H1 (cell line): Measurements from ENCODE around the gene WDR59.

Experiments
- EZH2 ChIP-seq: fragments of 200-600 bp; sonication (generic); IDR thresholded peaks from 2 replicates; pipeline ENCODE4 v1.7.1; 2012; ENCODE audit warnings: low read depth, mild to moderate bottlenecking, moderate library complexity, low read length, inconsistent platforms; ENCODE audit not compliant: severe bottlenecking
- NANOG ChIP-seq: IDR thresholded peaks from 2 replicates; pipeline ENCODE4 v1.6.1; 2011; ENCODE audit warnings: low read length, low read depth, mild to moderate bottlenecking, inconsistent platforms; ENCODE audit not compliant: insufficient read depth, poor library complexity, severe bottlenecking
- POLR2A ChIP-seq, 2 experiments: IDR thresholded peaks; 1 replicate in 1 of 2; 2 replicates in 1 of 2; pipeline ENCODE4 v1.6.1; 2011; ENCODE audit warnings: low read depth in 2 of 2, low read length in 2 of 2, mild to moderate bottlenecking in 2 of 2; ENCODE audit errors: control extremely low read depth in 1 of 2
- RFX5 ChIP-seq: IDR thresholded peaks from 2 replicates; pipeline ENCODE4 v1.6.1; 2011; ENCODE audit warnings: low read depth, low read length, improper control_type of control experiment, borderline replicate concordance
- ZNF274 ChIP-seq: IDR thresholded peaks from 2 replicates; pipeline ENCODE4 v1.7.0; 2012; ENCODE audit warnings: low read length, borderline replicate concordance; ENCODE audit errors: extremely low read depth
- TF ChIP-seq, protein P1 (sequence below), 3 experiments: IDR thresholded peaks; 1 replicate in 2 of 3; 2 replicates in 1 of 3; pipeline versions ENCODE4 v1.5.1 to v1.6.1; 2011; ENCODE audit warnings: low read length in 3 of 3, mild to moderate bottlenecking in 3 of 3, inconsistent platforms in 2 of 3, low read depth in 1 of 3, moderate library complexity in 1 of 3; ENCODE audit not compliant: insufficient read depth in 1 of 3; ENCODE audit errors: control extremely low read depth in 1 of 3
- TF ChIP-seq, protein P2 (sequence below): IDR thresholded peaks from 2 replicates; pipeline ENCODE4 v1.6.1; 2012; ENCODE audit warnings: low read length, inconsistent platforms

GRCh38 chr16:74831467-74831866 is 153.5 kb downstream of the WDR59 start:
- TF ChIP-seq, protein P1, sequence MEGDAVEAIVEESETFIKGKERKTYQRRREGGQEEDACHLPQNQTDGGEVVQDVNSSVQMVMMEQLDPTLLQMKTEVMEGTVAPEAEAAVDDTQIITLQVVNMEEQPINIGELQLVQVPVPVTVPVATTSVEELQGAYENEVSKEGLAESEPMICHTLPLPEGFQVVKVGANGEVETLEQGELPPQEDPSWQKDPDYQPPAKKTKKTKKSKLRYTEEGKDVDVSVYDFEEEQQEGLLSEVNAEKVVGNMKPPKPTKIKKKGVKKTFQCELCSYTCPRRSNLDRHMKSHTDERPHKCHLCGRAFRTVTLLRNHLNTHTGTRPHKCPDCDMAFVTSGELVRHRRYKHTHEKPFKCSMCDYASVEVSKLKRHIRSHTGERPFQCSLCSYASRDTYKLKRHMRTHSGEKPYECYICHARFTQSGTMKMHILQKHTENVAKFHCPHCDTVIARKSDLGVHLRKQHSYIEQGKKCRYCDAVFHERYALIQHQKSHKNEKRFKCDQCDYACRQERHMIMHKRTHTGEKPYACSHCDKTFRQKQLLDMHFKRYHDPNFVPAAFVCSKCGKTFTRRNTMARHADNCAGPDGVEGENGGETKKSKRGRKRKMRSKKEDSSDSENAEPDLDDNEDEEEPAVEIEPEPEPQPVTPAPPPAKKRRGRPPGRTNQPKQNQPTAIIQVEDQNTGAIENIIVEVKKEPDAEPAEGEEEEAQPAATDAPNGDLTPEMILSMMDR (IDR thresholded peaks at IDR 0.05; ENCODE audit: control extremely low read depth in 1 of 3, insufficient read depth in 1 of 3, low read depth in 1 of 3, low read length in 3 of 3), result no peak
- TF ChIP-seq NANOG, result no peak
- TF ChIP-seq RFX5, result no peak
- no peak for TF ChIP-seq POLR2A (IDR thresholded peaks at IDR 0.05; ENCODE audit: control extremely low read depth in 1 of 2, low read depth in 2 of 2, low read length in 2 of 2)
- TF ChIP-seq, protein P2, sequence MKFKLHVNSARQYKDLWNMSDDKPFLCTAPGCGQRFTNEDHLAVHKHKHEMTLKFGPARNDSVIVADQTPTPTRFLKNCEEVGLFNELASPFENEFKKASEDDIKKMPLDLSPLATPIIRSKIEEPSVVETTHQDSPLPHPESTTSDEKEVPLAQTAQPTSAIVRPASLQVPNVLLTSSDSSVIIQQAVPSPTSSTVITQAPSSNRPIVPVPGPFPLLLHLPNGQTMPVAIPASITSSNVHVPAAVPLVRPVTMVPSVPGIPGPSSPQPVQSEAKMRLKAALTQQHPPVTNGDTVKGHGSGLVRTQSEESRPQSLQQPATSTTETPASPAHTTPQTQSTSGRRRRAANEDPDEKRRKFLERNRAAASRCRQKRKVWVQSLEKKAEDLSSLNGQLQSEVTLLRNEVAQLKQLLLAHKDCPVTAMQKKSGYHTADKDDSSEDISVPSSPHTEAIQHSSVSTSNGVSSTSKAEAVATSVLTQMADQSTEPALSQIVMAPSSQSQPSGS, result no peak
- TF ChIP-seq ZNF274, result no peak
- TF ChIP-seq EZH2, result no peak
